ENCODE measurements around the gene CYP11A1. TPM values are rescaled to one million over a fixed set of nuclear protein-coding genes. Genes with fewer than 3 reads are reported as not detected.

Gene CYP11A1
- total RNA-seq, 4 donors from 2014 or later: 0.67 to 3.7 (median 2.7) TPM

- Histone ChIP-seq H3K4me1 (no peaks in the 10 kb centered on the region), H3K27me3 (peaks cover 9% of the 10 kb centered on the region), H3K9me3 (no peaks in the 10 kb centered on the region), H3K27ac (no peak overlapping the region), H3K4me3 (no peak overlapping the region), H3K36me3 (peaks cover 0 to 16% of the 10 kb centered on the region in 2 donors)
- no peak for TF ChIP-seq EP300 (IDR thresholded peaks at IDR 0.05)
- 100% methylated on average over 1 of the region's 7 CpGs; no CpG with 5 or more reads in 1 of the 2 donors for WGBS, 2 donors (ENCODE audit: low coverage in 1 of 2)
- ATAC-seq: no peak
Observed at GRCh38 chr15:74409225-74409624, 41.8 kb upstream of the CYP11A1 start.

DNA sequence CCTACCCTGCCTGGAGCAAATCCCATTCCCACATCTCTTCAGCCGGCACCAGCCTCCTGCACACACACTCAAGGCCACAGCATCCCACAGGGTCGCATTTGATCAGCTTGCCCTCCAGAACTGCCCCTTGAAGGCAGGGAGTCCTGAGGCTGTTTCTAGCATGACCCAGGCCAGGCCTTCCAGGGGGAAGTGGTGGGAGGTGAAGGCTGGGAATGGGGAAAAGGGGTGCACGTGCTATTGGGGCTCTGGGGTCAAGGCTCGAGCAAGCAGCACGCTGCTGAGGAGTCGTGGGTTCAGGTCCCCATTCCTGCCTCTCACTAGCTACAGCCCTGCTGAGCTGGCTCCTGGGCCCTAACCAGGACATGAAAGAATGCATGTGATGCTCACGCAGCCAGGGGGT, 41.4 kb upstream of the CYP11A1 start:
- no peaks in the 10 kb centered on the region for H3K9me3 ChIP-seq
- H3K27me3 ChIP-seq: peaks cover 11% of the 10 kb centered on the region
- H3K36me3 ChIP-seq: peaks cover 0 to 16% of the 10 kb centered on the region in 2 donors
- TF ChIP-seq CTCF (IDR thresholded peaks at IDR 0.05): no peak
- no peak for TF ChIP-seq EP300 (IDR thresholded peaks at IDR 0.05)
- no peak for TF ChIP-seq POLR2AphosphoS5 (IDR thresholded peaks at IDR 0.05)
- TF ChIP-seq POLR2A (IDR thresholded peaks at IDR 0.05): no peak
- no peak overlapping the region for H3K4me3 ChIP-seq
- ATAC-seq: no peak
- H3K4me1 ChIP-seq: peaks cover 0 to 2% (median 0%) of the 10 kb centered on the region in 3 donors
- no peak overlapping the region for H3K27ac ChIP-seq
- WGBS, 2 donors (ENCODE audit: low coverage in 1 of 2): 80 to 100% methylated on average over 1 to 3 of the region's 7 CpGs

DNA sequence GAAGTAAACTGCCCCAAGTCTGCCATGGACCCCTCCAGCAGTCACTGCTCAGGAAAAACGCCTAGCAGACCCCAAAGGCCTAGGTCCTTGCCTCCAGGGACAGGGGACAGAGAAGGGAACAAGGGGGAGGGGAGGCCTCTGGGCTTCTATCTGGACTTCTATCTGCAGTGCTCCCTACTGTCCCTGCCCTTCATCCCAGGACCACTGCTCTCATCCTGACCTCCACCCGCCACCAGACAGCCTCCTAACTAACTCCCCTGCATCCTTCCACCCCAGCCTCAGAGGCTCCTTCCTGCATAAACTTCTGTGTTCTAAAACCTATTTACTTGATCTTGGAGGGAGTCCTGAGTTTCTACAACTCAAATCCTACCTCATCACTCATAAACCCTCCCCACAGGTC, 40.9 kb upstream of the CYP11A1 start:
- Histone ChIP-seq H3K9me3 (no peaks in the 10 kb centered on the region), H3K4me1 (peaks cover 0 to 6% (median 0%) of the 10 kb centered on the region in 3 donors), H3K4me3 (no peak overlapping the region), H3K36me3 (peaks cover 0 to 16% of the 10 kb centered on the region in 2 donors), H3K27ac (no peak overlapping the region), H3K27me3 (peaks cover 15% of the 10 kb centered on the region)
- no peak for ATAC-seq
- TF ChIP-seq CTCF (IDR thresholded peaks at IDR 0.05) (no peak), POLR2AphosphoS5 (IDR thresholded peaks at IDR 0.05) (no peak), EP300 (IDR thresholded peaks at IDR 0.05) (no peak), POLR2A (IDR thresholded peaks at IDR 0.05) (no peak)
- 80 to 83% methylated on average over 1 to 2 of the region's 2 CpGs for WGBS, 2 donors (ENCODE audit: low coverage in 1 of 2)

DNA sequence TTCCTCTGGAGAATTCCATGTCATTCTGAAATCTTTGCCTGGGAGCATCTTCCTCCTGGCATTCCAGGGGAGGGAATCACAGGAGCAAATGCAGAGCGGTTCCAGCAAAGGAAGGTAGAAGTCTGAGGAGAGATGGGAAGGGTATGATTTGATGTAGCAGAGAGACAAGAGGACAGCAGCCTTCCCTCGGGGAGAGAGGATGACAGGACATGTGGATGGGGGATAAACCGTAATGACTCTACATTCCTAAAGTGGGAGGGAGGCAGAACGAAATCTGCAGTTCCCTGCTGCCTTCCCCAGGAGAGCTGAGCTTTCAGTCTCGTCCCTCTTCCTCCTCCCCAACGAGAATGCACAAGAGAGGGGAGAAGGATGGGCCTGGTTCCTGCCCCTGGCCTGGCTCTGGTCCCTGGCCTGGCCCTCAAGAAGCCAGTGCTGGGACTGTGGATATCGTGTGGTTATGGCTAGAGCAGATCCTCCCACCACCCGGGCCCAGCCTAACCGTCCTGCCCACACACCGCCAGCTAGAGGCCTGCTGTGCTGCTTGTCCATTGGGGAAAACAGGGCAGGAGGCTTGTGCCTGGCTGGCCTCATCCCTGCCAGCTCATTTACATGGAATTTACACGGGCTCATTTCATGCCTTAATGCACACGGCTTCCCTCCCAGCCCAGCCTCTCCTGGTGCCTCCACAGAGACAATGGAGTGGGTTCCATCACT, 39.7 kb upstream of the CYP11A1 start:
- Histone ChIP-seq H3K9me3 (no peaks in the 10 kb centered on the region), H3K4me1 (peaks cover 0 to 6% (median 0%) of the 10 kb centered on the region in 3 donors), H3K27ac (no peak overlapping the region), H3K36me3 (peaks cover 0 to 15% of the 10 kb centered on the region in 2 donors), H3K4me3 (no peak overlapping the region), H3K27me3 (peaks cover 26% of the 10 kb centered on the region)
- ATAC-seq: no peak
- TF ChIP-seq CTCF (IDR thresholded peaks at IDR 0.05): no peak
- TF ChIP-seq POLR2AphosphoS5 (IDR thresholded peaks at IDR 0.05): no peak
- TF ChIP-seq EP300 (IDR thresholded peaks at IDR 0.05): no peak
- WGBS, 2 donors (ENCODE audit: low coverage in 1 of 2): 25 to 39% methylated on average over 6 to 7 of the region's 12 CpGs

DNA sequence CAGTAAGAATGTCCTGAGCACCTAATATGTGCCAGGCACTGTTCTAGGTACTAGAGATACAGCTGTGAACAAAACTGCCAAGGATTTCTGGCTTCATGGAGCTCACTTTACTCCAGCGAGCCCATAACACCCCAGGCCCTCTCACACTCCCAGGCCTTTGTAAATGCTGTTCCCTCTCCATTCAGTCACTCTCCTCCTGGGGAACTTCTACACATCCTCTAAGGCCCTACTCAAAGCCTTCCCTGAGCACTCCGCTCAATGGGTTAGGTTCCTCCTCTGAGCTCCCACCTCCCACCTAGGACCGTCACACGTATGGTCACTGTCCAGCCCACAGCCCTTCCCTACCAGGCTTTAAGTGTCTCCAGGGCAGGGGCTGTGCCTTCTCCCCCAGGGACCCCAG, 39.1 kb upstream of the CYP11A1 start:
- WGBS, 2 donors (ENCODE audit: low coverage in 1 of 2): 95% methylated on average over 4 of the region's 4 CpGs; no CpG with 5 or more reads in 1 of the 2 donors
- H3K27me3 ChIP-seq: peaks cover 33% of the 10 kb centered on the region
- peaks cover 0 to 6% (median 0%) of the 10 kb centered on the region in 3 donors for H3K4me1 ChIP-seq
- H3K36me3 ChIP-seq: peaks cover 0 to 9% of the 10 kb centered on the region in 2 donors
- ATAC-seq: no peak
- no peak overlapping the region for H3K4me3 ChIP-seq
- H3K9me3 ChIP-seq: no peaks in the 10 kb centered on the region
- TF ChIP-seq POLR2A (IDR thresholded peaks at IDR 0.05) (no peak), CTCF (IDR thresholded peaks at IDR 0.05) (no peak), POLR2AphosphoS5 (IDR thresholded peaks at IDR 0.05) (no peak), EP300 (IDR thresholded peaks at IDR 0.05) (no peak)
- H3K27ac ChIP-seq: no peak overlapping the region

Measured in gastroesophageal sphincter (tissue), 4 donors.